Epithelial cell of prostate (primary cell): Measurements from ENCODE around the gene PDGFRA.
"Not testable (repeated sequence)": the region's sequence is repeated elsewhere in the genome, so short reads cannot be mapped to it uniquely, and the experiment has no call there.

ENCODE experiments used
- DNase-seq: peaks from one replicate; pipeline ENCODE4 v3.0.0-alpha.2; 2011; ENCODE audit warnings: low read depth, low spot score
- H3K27ac ChIP-seq: fragments of 450-650 bp; 2 replicates; pipeline ENCODE4 v1.5.1; 2017; ENCODE audit warnings: mild to moderate bottlenecking

Gene PDGFRA

GRCh38 chr4:54226404-54227255, 2.5 kb upstream of the PDGFRA start:
- no peak overlapping the region for H3K27ac ChIP-seq
- DNase-seq: no peak

- no peak overlapping the region for H3K27ac ChIP-seq
- DNase-seq: no peak
These were observed 1.6 kb upstream of the PDGFRA start for GRCh38 chr4:54227256-54228055.

- H3K27ac ChIP-seq: no peak overlapping the region
- DNase-seq: no peak
These were observed 1.0 kb upstream of the PDGFRA start for GRCh38 chr4:54228056-54228527.

GRCh38 chr4:54228546-54228945, 547 bp upstream of the PDGFRA start:
- DNase-seq: no peak
- no peak overlapping the region for H3K27ac ChIP-seq

- no peak for DNase-seq
- H3K27ac ChIP-seq: no peak overlapping the region
These were observed 764 bp downstream of the PDGFRA start for GRCh38 chr4:54229631-54230483.

- no peak for DNase-seq
- no peak overlapping the region for H3K27ac ChIP-seq
These were observed 1.7 kb downstream of the PDGFRA start for GRCh38 chr4:54230484-54231418.

- no peak overlapping the region for H3K27ac ChIP-seq
- DNase-seq: no peak
These were observed 2.3 kb downstream of the PDGFRA start for GRCh38 chr4:54231419-54231767.

GRCh38 chr4:54231768-54232688, 2.9 kb downstream of the PDGFRA start:
- H3K27ac ChIP-seq: no peak overlapping the region
- DNase-seq: no peak

- peak; percentile 53 for DNase-seq
- no peak overlapping the region for H3K27ac ChIP-seq
These were observed 4.2 kb downstream of the PDGFRA start for GRCh38 chr4:54233277-54233696.

GRCh38 chr4:54233697-54234496, 4.8 kb downstream of the PDGFRA start:
- DNase-seq: no peak
- no peak overlapping the region for H3K27ac ChIP-seq

GRCh38 chr4:54234497-54235205, 5.6 kb downstream of the PDGFRA start:
- H3K27ac ChIP-seq: no peak overlapping the region
- no peak for DNase-seq

- DNase-seq, H3K27ac ChIP-seq: not testable (repeated sequence)
These were observed 7.2 kb downstream of the PDGFRA start for GRCh38 chr4:54236316-54236715.

- peak overlapping the region; percentile 28 for H3K27ac ChIP-seq
- DNase-seq: no peak
These were observed 8.7 kb downstream of the PDGFRA start for GRCh38 chr4:54237770-54238169.

- no peak for DNase-seq
- H3K27ac ChIP-seq: peak overlapping the region; percentile 28
These were observed 9.3 kb downstream of the PDGFRA start for GRCh38 chr4:54238389-54238788.

GRCh38 chr4:54241268-54241823, 12.3 kb downstream of the PDGFRA start:
- DNase-seq, H3K27ac ChIP-seq: not testable (repeated sequence)

- DNase-seq: not testable (repeated sequence)
These were observed 14.4 kb downstream of the PDGFRA start for GRCh38 chr4:54243541-54243940.

GRCh38 chr4:54252312-54252711, 23.2 kb downstream of the PDGFRA start:
- H3K27ac ChIP-seq, DNase-seq: not testable (repeated sequence)

More at GRCh38 chr4:54243541-54243940, 14.4 kb downstream of the PDGFRA start:
- not testable (repeated sequence) for H3K27ac ChIP-seq
